Ectodermal cell (in vitro differentiated cells): Measurements from ENCODE around the gene PSG3. TPM values are rescaled to one million over a fixed set of nuclear protein-coding genes. Genes with fewer than 3 reads are reported as not detected.
"Not testable (repeated sequence)": the region's sequence is repeated elsewhere in the genome, so short reads cannot be mapped to it uniquely, and the experiment has no call there.

Experiments used
- H3K27ac ChIP-seq: 2 replicates; pipeline ENCODE4 v1.7.0; 2013; ENCODE audit warnings: mild to moderate bottlenecking, low read depth, low read length; ENCODE audit not compliant: insufficient read depth, poor library complexity, severe bottlenecking
- H3K27me3 ChIP-seq: 2 replicates; pipeline ENCODE4 v1.7.0; 2013; ENCODE audit warnings: mild to moderate bottlenecking, low read length; ENCODE audit not compliant: insufficient read depth, control insufficient read depth, poor library complexity, severe bottlenecking
- H3K36me3 ChIP-seq: one replicate; pipeline ENCODE4 v1.7.0; 2013; ENCODE audit warnings: low read length; ENCODE audit not compliant: control insufficient read depth, insufficient read depth
- H3K4me1 ChIP-seq: one replicate; pipeline ENCODE4 v1.7.0; 2013; ENCODE audit warnings: low read length; ENCODE audit not compliant: control insufficient read depth, insufficient read depth
- H3K4me3 ChIP-seq: 2 replicates; pipeline ENCODE4 v1.7.0; 2013; ENCODE audit warnings: low read depth, low read length, control low read depth; ENCODE audit not compliant: insufficient read depth
- H3K9me3 ChIP-seq: 2 replicates; pipeline ENCODE4 v1.7.0; 2013; ENCODE audit warnings: mild to moderate bottlenecking, low read length, moderate library complexity; ENCODE audit not compliant: control insufficient read depth
- WGBS, 2 experiments: methylation state at CpG; one replicate each; pipeline ENCODE4 v1.1.7; 2013; ENCODE audit warnings: missing lambda C conversion rate in 2 of 2; 5-methylcytosine and 5-hydroxymethylcytosine counted together
- polyA plus RNA-seq, 4 experiments: library from polyadenylated mRNA; stranded (reverse); fragments of 50-300 nt; gene quantifications; one replicate each; pipeline ENCODE4 v1.2.3, GENCODE V29; 2013

Gene PSG3
- not detected for polyA plus RNA-seq (2013, experiment 1 of 4)
- not detected for polyA plus RNA-seq (2013, experiment 2 of 4)
- not detected for polyA plus RNA-seq (2013, experiment 3 of 4)
- not detected for polyA plus RNA-seq (2013, experiment 4 of 4)

GRCh38 chr19:42740381-42740780, at the start of gene PSG3:
TSS of gene PSG3 (minus strand) at chr19:42740481. CDS start at chr19:42740384, 97 bp downstream.
- not testable (repeated sequence) for H3K27me3 ChIP-seq, H3K4me3 ChIP-seq, H3K27ac ChIP-seq, H3K9me3 ChIP-seq, H3K4me1 ChIP-seq, H3K36me3 ChIP-seq
- WGBS, 2 experiments, result 65 to 75% methylated on average over 4 of the region's 4 CpGs

GRCh38 chr19:42788766-42789165, 48.5 kb upstream of the PSG3 start:
- WGBS, 2 experiments, result 97% methylated on average over 2 of the region's 2 CpGs
- not testable (repeated sequence) for H3K36me3 ChIP-seq, H3K27me3 ChIP-seq

GRCh38 chr19:42787766-42788165, 47.5 kb upstream of the PSG3 start:
- 81 to 83% methylated on average over 2 of the region's 2 CpGs for WGBS, 2 experiments
- not testable (repeated sequence) for H3K27me3 ChIP-seq, H3K9me3 ChIP-seq, H3K36me3 ChIP-seq, H3K27ac ChIP-seq, H3K4me1 ChIP-seq, H3K4me3 ChIP-seq

More at GRCh38 chr19:42788766-42789165, 48.5 kb upstream of the PSG3 start:
- H3K27ac ChIP-seq, H3K9me3 ChIP-seq, H3K4me3 ChIP-seq, H3K4me1 ChIP-seq: not testable (repeated sequence)

GRCh38 chr19:42776750-42777612, 36.7 kb upstream of the PSG3 start:
- not testable (repeated sequence) for H3K36me3 ChIP-seq, H3K9me3 ChIP-seq, H3K4me1 ChIP-seq, H3K27me3 ChIP-seq, H3K27ac ChIP-seq, H3K4me3 ChIP-seq
- 44 to 48% methylated on average over 11 to 12 of the region's 12 CpGs for WGBS, 2 experiments

- not testable (repeated sequence) for H3K36me3 ChIP-seq, H3K9me3 ChIP-seq, H3K27me3 ChIP-seq, H3K4me3 ChIP-seq, H3K4me1 ChIP-seq
- 61 to 66% methylated on average over 20 to 21 of the region's 21 CpGs for WGBS, 2 experiments
- H3K27ac ChIP-seq, result peak overlapping the region; percentile 16
Observed at GRCh38 chr19:42774510-42775158, 34.4 kb upstream of the PSG3 start.

GRCh38 chr19:42767319-42767718, 27.0 kb upstream of the PSG3 start:
- H3K36me3 ChIP-seq, H3K27ac ChIP-seq, H3K4me3 ChIP-seq, H3K9me3 ChIP-seq, H3K4me1 ChIP-seq, H3K27me3 ChIP-seq: not testable (repeated sequence)
- WGBS, 2 experiments, result 78 to 87% methylated on average over 6 to 7 of the region's 8 CpGs

- H3K27me3 ChIP-seq, H3K4me1 ChIP-seq, H3K9me3 ChIP-seq, H3K36me3 ChIP-seq, H3K27ac ChIP-seq, H3K4me3 ChIP-seq: not testable (repeated sequence)
- 91 to 95% methylated on average over 12 of the region's 12 CpGs for WGBS, 2 experiments
Observed at GRCh38 chr19:42766871-42767270, 26.6 kb upstream of the PSG3 start.

GRCh38 chr19:42764836-42765235, 24.6 kb upstream of the PSG3 start:
- Histone ChIP-seq H3K4me3 (no peak overlapping the region), H3K4me1 (no peaks in the 10 kb centered on the region)
- 85 to 94% methylated on average over 2 to 3 of the region's 3 CpGs for WGBS, 2 experiments

GRCh38 chr19:42762789-42763188, 22.5 kb upstream of the PSG3 start:
- no peaks in the 10 kb centered on the region for H3K27me3 ChIP-seq
- WGBS, 2 experiments, result 93 to 95% methylated on average over 2 of the region's 2 CpGs
- H3K4me1 ChIP-seq, result no peaks in the 10 kb centered on the region
- no peaks in the 10 kb centered on the region for H3K9me3 ChIP-seq
- H3K36me3 ChIP-seq, result no peaks in the 10 kb centered on the region
- H3K4me3 ChIP-seq, result no peak overlapping the region
- no peak overlapping the region for H3K27ac ChIP-seq

More at GRCh38 chr19:42764836-42765235, 24.6 kb upstream of the PSG3 start:
- Histone ChIP-seq H3K9me3 (no peaks in the 10 kb centered on the region), H3K36me3 (no peaks in the 10 kb centered on the region), H3K27ac (no peak overlapping the region), H3K27me3 (no peaks in the 10 kb centered on the region)

GRCh38 chr19:42761924-42762295, 21.6 kb upstream of the PSG3 start:
- no CpG with 5 or more reads among the region's 1 CpG for WGBS, 2 experiments
- not testable (repeated sequence) for H3K9me3 ChIP-seq, H3K4me1 ChIP-seq

More at GRCh38 chr19:42761924-42762295, 21.6 kb upstream of the PSG3 start:
- H3K27ac ChIP-seq, H3K36me3 ChIP-seq, H3K27me3 ChIP-seq, H3K4me3 ChIP-seq: not testable (repeated sequence)
